Endothelial cell (in vitro differentiated cells): ENCODE measurements around the gene SLC8A2. TPM values are rescaled to one million over a fixed set of nuclear protein-coding genes. Genes with fewer than 3 reads are reported as not detected.
A peak's percentile ranks its signal among the peaks of the same experiment; 100 is the strongest.
"Not testable (repeated sequence)": the region's sequence is repeated elsewhere in the genome, so short reads cannot be mapped to it uniquely, and the experiment has no call there.

ENCODE experiments used
- DNase-seq: peaks from one replicate; pipeline ENCODE4 v3.0.0; 2021; ENCODE audit warnings: low spot score
- H3K27ac Mint-ChIP-seq: one replicate; pipeline ENCODE4 v1.8.0; 2021; ENCODE audit warnings: mixed read lengths, inconsistent platforms; ENCODE audit not compliant: unreplicated experiment
- H3K27me3 Mint-ChIP-seq: one replicate; pipeline ENCODE4 v1.8.0; 2021; ENCODE audit warnings: mild to moderate bottlenecking, moderate library complexity, mixed read lengths, inconsistent platforms; ENCODE audit not compliant: unreplicated experiment
- H3K36me3 Mint-ChIP-seq: one replicate; pipeline ENCODE4 v1.8.0; 2021; ENCODE audit warnings: mild to moderate bottlenecking, low read depth, mixed read lengths, inconsistent platforms; ENCODE audit not compliant: unreplicated experiment
- H3K4me1 Mint-ChIP-seq: one replicate; pipeline ENCODE4 v1.8.0; 2021; ENCODE audit warnings: mild to moderate bottlenecking, mixed read lengths, inconsistent platforms; ENCODE audit not compliant: unreplicated experiment
- H3K4me3 Mint-ChIP-seq: one replicate; pipeline ENCODE4 v1.8.0; 2021; ENCODE audit warnings: mild to moderate bottlenecking, mixed read lengths, inconsistent platforms; ENCODE audit not compliant: unreplicated experiment
- H3K9me3 Mint-ChIP-seq: one replicate; pipeline ENCODE4 v1.8.0; 2021; ENCODE audit warnings: mixed read lengths, inconsistent platforms; ENCODE audit not compliant: unreplicated experiment
- CTCF ChIP-seq: fragments of 200-600 bp; sonication (generic); IDR thresholded peaks from one replicate; pipeline ENCODE4 v1.5.0; 2021; ENCODE audit warnings: antibody characterized with exemption; ENCODE audit not compliant: unreplicated experiment
- total RNA-seq: library from RNA; stranded (reverse); fragmentation: NEBNext Ultra II Directional; extraction: Animal tissue kit (Norgen Biotek cat#: 25700); gene quantifications from one replicate; pipeline ENCODE4 v1.2.1, GENCODE V29; 2021; ENCODE audit not compliant: unreplicated experiment

Gene SLC8A2
- total RNA-seq, 1 donor from 2014 or later, result 0.80 TPM

- DNase-seq, result no peak
- H3K4me3 Mint-ChIP-seq, result no peak overlapping the region
- no peak for TF ChIP-seq CTCF
- peaks cover 4% of the 10 kb centered on the region for H3K4me1 Mint-ChIP-seq
- peaks cover 13% of the 10 kb centered on the region for H3K27me3 Mint-ChIP-seq
- no peaks in the 10 kb centered on the region for H3K9me3 Mint-ChIP-seq
- peak overlapping the region; percentile 31 for H3K27ac Mint-ChIP-seq
- H3K36me3 Mint-ChIP-seq, result peaks cover 6% of the 10 kb centered on the region
Measured at GRCh38 chr19:47390533-47391488, 80.9 kb downstream of the SLC8A2 start.

GRCh38 chr19:47389150-47389556, 82.5 kb downstream of the SLC8A2 start:
- peaks cover 2% of the 10 kb centered on the region for H3K4me1 Mint-ChIP-seq
- no peaks in the 10 kb centered on the region for H3K9me3 Mint-ChIP-seq
- H3K36me3 Mint-ChIP-seq, result peaks cover 4% of the 10 kb centered on the region
- DNase-seq, result no peak
- no peak overlapping the region for H3K4me3 Mint-ChIP-seq
- TF ChIP-seq CTCF, result no peak
- H3K27me3 Mint-ChIP-seq, result peaks cover 13% of the 10 kb centered on the region
- H3K27ac Mint-ChIP-seq, result no peak overlapping the region

- not testable (repeated sequence) for H3K9me3 Mint-ChIP-seq, H3K4me1 Mint-ChIP-seq, DNase-seq, H3K27ac Mint-ChIP-seq, H3K4me3 Mint-ChIP-seq, H3K36me3 Mint-ChIP-seq
- H3K27me3 Mint-ChIP-seq, result peaks cover 11% of the 10 kb centered on the region
Measured at GRCh38 chr19:47388721-47389120, 83.0 kb downstream of the SLC8A2 start.

- not testable (repeated sequence) for H3K4me1 Mint-ChIP-seq, H3K4me3 Mint-ChIP-seq, H3K27ac Mint-ChIP-seq, H3K9me3 Mint-ChIP-seq, H3K36me3 Mint-ChIP-seq, DNase-seq
- peaks cover 13% of the 10 kb centered on the region for H3K27me3 Mint-ChIP-seq
Measured at GRCh38 chr19:47387623-47388022, 84.1 kb downstream of the SLC8A2 start.

- not testable (repeated sequence) for H3K4me1 Mint-ChIP-seq, H3K9me3 Mint-ChIP-seq, H3K27ac Mint-ChIP-seq, H3K36me3 Mint-ChIP-seq, H3K4me3 Mint-ChIP-seq, DNase-seq
- H3K27me3 Mint-ChIP-seq, result peaks cover 13% of the 10 kb centered on the region
Measured at GRCh38 chr19:47386582-47386981, 85.1 kb downstream of the SLC8A2 start.

- not testable (repeated sequence) for H3K27me3 Mint-ChIP-seq, DNase-seq, H3K9me3 Mint-ChIP-seq, H3K27ac Mint-ChIP-seq, H3K4me3 Mint-ChIP-seq, H3K4me1 Mint-ChIP-seq
- peaks cover 12% of the 10 kb centered on the region for H3K36me3 Mint-ChIP-seq
Measured at GRCh38 chr19:47384533-47384932, 87.2 kb downstream of the SLC8A2 start.

GRCh38 chr19:47383890-47384289, 87.8 kb downstream of the SLC8A2 start:
- H3K4me3 Mint-ChIP-seq, H3K27ac Mint-ChIP-seq, H3K27me3 Mint-ChIP-seq, H3K9me3 Mint-ChIP-seq, H3K4me1 Mint-ChIP-seq, DNase-seq: not testable (repeated sequence)
- H3K36me3 Mint-ChIP-seq, result peaks cover 15% of the 10 kb centered on the region
